ENCODE results near the gene ARF6.
A peak's percentile ranks its signal among the peaks of the same experiment; 100 is the strongest.
"Not testable (repeated sequence)": the region's sequence is repeated elsewhere in the genome, so short reads cannot be mapped to it uniquely, and the experiment has no call there.

The ARF6 gene

GRCh38 chr14:49892636-49893308 lies at the start of gene ARF6:
Gene ARF6 (plus strand): TSS chr14:49893082. CDS start chr14:49893737, 655 bp downstream.
- peak; percentile 98 for DNase-seq (ENCODE audit: low spot score)

DNA sequence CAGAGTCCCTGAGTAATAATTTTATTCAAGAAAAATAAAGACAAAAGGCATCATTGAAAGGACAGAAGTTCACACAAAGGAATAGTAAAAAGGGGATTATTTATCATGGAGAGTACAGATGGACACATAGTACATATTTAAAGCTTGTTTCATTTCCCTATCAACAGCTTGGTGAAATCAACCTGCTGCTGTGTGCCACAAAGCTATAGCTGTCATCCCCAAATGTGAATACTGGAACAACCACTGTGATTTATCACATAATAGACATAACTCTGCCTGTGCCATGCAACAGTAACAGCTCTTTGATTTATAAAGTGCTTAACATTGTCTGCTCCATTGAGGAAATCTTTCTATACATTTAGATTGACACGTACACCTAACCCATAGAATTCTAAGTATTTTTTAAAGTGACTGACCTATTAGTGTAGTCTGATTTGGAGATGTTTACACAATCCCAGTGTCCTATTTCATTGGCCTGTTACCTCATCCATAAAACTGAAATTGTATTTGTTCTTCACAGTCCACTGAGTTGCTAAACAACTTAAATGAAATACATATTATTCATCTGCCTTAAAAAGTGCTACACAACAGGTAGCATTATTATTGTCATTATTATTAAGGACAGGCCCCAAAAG lies 43.6 kb upstream of the ARF6 start:
- no peak for DNase-seq (ENCODE audit: low spot score)

GRCh38 chr14:49851813-49852212 lies 41.1 kb upstream of the ARF6 start:
- no peak for DNase-seq (ENCODE audit: low spot score)

GRCh38 chr14:49852301-49853157 lies 40.4 kb upstream of the ARF6 start, which contains the start of gene NEMF:
Gene NEMF (minus strand): TSS chr14:49852788. CDS start chr14:49852753, 35 bp downstream.
- DNase-seq (ENCODE audit: low spot score): peak; percentile 88

DNA sequence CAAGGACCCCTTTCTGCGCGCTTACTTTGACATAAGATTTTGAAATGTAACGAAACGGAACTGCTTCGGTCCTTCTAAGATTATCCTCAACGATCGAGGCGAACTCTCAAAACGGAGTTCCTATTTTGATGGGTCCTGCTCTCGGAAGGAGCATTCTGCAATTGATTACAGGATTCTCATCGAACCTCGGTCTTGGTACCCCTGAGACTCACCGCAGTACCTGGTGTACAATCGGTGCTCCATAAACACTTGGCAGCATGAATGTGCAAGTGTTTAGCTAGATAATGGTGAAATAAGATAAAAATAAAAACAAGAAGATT lies 39.8 kb upstream of the ARF6 start:
- no peak for DNase-seq (ENCODE audit: low spot score)

- DNase-seq (ENCODE audit: low spot score): peak; percentile 86
Measured at GRCh38 chr14:49853572-49854375, 39.1 kb upstream of the ARF6 start.

DNA sequence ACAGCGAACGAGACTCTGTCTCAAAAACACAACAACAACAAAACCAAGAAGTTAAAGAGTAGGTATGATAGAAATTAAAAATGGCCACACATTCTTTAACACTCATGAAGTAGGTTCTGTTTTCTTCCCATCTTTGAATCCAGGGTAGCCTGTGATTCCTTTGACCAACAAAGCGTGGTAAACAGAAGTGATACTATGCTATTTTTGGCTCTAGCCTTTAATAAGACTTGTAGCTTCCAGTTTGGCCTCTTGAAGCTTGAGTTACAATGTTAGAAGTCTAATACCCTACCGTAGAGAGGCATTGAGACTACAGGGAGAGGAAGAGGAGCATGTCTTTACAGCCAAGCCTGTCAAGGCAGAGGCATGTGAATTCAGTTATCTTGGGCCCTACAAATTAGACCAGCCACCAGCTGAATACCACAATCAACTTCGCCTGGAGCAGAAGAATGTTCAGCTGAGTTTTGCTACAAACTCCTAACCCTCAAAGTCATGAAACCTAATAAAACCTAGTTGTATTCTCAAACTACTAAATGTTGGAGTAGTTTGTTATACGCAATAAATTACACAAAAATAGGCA lies 35.4 kb upstream of the ARF6 start:
- no peak for DNase-seq (ENCODE audit: low spot score)

DNA sequence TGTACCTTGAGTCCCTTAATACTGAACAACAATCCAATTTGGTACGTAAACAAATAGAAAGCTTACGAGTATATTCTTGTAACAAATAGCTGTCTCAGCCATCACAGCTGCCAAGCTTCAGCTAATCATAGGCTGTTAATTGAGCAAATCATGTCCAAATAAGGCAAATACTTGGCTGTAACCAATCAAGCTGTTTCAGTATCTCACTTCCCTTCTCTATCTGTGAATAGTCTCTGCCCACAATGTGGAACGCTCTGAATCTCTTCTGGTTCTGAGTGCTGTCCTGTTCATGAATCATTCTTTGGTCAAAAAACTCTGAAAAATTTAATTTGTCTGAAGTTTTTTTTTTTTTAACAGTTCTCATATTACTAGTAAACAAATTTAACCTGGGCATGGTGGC lies 34.5 kb upstream of the ARF6 start:
- no peak for DNase-seq (ENCODE audit: low spot score)

DNA sequence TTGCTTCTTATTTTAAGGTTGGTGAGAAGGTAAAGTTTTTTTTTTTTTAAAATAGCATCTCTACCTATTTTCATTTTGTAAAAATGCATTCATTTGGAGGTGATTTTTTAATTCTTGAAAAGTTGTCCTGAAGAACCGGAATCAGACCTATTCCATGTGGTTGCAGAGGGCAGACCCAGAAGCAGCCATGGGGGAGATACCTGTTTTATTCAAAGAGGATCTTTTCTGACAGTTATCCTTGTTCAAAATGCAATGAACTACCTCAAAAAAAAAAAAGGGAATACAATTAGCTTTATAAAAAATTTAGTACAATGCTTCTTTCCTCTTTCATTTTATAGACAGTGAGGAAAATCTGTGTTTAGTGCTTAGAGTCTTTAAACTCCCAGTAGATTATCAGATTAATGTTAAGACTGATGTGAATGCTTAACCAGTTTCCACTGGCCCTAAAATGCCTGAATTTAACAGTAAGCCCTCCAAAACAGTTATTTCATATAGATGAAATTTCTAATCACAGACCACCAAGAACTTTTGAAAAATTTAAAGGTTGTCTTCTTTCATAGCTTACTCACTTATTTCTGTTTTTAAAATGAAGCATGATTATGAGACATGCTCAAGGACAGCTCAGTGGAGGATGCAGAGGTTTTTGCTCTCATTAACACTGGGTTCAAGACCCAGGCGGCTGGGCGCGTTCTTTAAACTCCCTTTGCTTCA lies 31.7 kb upstream of the ARF6 start:
- no peak for DNase-seq (ENCODE audit: low spot score)

DNA sequence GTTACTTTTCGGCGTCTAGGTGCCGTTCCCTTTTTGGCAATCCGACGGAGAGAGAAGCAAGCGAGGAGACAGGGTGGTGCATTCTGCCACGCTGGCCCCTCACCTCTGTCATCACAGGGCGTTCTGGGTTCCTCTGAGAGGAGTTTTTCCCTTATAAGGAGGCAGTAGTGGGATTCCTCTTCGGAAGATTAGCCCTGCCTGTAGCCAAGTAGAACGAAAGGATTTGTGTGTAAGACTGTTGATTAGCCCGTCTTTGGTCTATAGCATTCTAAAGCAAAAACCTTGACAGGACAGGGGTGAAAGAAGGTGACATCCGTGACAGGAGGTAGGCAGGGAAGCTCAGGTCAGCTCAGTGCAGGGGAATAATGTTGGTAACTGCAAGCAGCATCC lies 31.2 kb upstream of the ARF6 start:
- no peak for DNase-seq (ENCODE audit: low spot score)

- DNase-seq (ENCODE audit: low spot score): peak; percentile 83
Measured at GRCh38 chr14:49862089-49862673, 30.7 kb upstream of the ARF6 start.

DNA sequence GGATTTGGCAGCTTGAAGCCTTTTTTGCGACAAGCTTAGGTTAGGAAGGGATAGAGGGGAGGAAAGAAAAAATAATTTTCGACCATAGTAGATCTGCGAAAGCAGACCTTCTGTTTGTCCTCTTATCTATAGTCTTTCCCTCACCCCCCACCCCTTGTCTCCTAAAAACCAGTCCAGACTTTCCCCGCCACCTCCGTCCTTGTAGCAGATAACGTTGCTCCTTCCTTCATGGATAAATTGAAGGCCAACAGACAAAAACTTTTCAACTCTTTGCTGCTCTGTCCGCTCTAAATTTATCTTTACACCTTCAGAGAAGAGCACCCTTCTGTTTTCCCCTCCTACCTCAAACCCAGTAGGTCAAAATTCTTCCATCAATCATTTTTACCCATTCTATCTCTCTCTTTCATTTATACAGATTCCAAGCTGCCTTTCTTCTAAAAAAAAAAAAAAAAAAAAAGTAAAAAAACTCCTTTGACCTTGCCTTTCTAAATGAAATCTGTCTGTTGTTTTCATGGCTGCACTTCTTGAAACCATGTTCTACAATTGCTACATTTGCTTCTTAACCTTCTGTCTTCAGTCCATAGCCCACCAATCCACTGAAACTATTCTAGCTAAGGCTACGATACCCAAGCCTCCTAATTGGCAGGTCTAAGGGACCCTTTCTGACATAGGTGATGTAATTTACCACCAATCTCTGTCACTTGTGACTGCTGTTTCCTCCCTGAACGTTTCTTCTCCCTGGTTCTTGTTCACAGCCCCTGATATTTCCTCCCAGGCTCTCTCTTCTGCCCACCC lies 29.2 kb upstream of the ARF6 start:
- peak; percentile 37 for DNase-seq (ENCODE audit: low spot score)

DNA sequence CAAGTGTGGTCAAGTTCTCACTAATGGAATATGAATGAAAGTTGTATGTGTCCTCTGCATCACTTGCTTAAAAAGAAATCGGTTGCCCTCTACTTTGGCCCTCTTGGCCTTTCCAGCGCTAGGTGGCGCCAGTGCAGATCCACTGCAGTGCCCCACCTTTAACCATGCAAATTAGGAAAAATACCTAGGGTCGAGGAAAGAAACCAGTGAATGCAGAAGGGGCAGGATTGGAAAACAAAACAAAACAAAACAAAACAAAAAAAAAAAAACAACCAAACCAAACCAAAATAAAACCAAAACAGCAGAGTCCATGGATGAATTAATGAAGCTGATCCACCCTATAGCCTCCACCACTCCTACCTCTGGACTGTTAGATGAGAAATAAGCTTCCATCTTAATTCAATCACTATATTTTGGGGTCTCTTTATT lies 27.4 kb upstream of the ARF6 start:
- DNase-seq (ENCODE audit: low spot score): peak; percentile 78

GRCh38 chr14:49867831-49868719 lies 24.8 kb upstream of the ARF6 start:
- peak; percentile 97 for DNase-seq (ENCODE audit: low spot score)

GRCh38 chr14:49868720-49869114 lies 24.2 kb upstream of the ARF6 start:
- DNase-seq (ENCODE audit: low spot score): no peak

- DNase-seq (ENCODE audit: low spot score): no peak
Measured at GRCh38 chr14:49870908-49871307, 22.0 kb upstream of the ARF6 start.

DNA sequence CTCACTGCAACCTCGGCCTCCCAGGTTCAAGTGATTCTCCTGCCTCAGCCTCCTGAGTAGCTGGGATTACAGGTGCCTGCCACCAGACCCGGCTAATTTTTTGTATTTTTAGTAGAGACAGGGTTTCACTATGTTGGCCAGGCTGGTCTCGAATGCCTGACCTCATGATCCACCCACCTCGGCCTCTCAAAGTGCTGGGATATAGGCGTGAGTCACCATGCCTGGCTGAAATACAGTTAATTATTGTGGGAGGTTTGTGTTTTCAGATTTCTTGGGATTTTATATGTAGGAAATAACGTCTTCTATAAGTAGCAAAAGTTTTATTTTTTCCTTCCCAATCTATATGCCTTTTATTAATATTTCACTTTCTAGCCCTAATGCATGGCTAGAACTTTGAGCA lies 19.3 kb upstream of the ARF6 start:
- DNase-seq (ENCODE audit: low spot score): not testable (repeated sequence)

GRCh38 chr14:49875640-49876198 lies 17.2 kb upstream of the ARF6 start:
- no peak for DNase-seq (ENCODE audit: low spot score)

Measured in LoVo (cell line).